COLO668 (cell line): ENCODE data around the gene PYCARD.

Source experiments
- DNase-seq: peaks from one replicate; lab custom pipeline; 2025; ENCODE audit not compliant: unreplicated experiment; lab: John Stamatoyannopoulos, UW

PYCARD gene

DNA sequence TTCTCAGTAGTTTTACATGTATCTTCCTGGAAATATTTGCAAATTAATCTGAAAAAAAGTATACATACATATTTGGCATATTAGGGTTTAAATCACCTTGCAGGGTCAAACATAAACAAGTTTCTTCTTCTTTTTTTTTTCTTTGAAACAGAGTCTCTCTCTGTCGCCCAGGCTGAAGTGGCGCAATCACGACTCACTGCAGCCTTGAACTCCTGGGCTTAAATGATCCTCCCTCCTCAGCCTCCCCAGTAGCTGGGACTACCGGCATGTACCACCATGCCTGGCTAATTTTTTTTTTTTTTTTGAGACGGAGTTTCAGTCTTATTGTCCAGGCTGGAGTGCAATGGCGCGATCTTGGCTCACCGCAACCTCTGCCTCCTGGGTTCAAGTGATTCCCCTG lies 35.2 kb downstream of the PYCARD start:
- DNase-seq = no peak

DNA sequence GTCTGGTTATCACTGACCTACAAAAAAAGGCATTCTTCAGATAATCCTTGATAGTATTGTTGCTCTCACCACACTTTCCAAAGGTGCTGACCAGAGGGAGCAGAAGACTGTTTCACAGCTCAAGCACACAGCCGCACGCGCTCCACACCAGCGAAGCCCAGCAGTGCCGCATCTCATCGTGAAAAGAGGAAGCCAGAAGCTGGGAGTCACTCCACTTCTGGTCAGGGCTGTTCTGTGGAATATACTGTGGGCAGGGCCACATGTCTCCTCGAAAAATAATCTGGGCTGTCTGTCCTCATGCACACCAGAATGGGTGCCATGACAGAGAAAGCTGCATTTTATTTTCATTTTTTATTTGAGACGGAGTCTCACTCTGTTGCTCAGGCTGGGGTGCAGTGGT lies 45.4 kb downstream of the PYCARD start:
- no peak for DNase-seq
